Right atrium auricular region (tissue), 2 donors: ENCODE data around the gene LTBP1. TPM values are rescaled to one million over a fixed set of nuclear protein-coding genes. Genes with fewer than 3 reads are reported as not detected.

Experiments used
- DNase-seq: peaks from one replicate; pipeline ENCODE4 v3.0.0-alpha.2; 2019; ENCODE audit warnings: low spot score
- H3K27ac ChIP-seq, 2 donors: fragments of 200-600 bp; sonication (generic); 1 replicate in 1 of 2; 2 replicates in 1 of 2; pipeline ENCODE4 v1.5.1; 2016 to 2019
- H3K27me3 ChIP-seq, 2 donors: fragments of 200-600 bp; sonication (generic); one replicate each; pipeline versions ENCODE4 v1.5.1 to v1.6.0; 2017 to 2019
- H3K36me3 ChIP-seq: fragments of 200-600 bp; sonication (generic); one replicate; pipeline ENCODE4 v1.5.1; 2016
- H3K4me1 ChIP-seq, 2 donors: fragments of 200-600 bp; sonication (generic); one replicate each; pipeline versions ENCODE4 v1.5.1 to v1.6.0; 2017 to 2019
- H3K4me3 ChIP-seq, 2 donors: fragments of 200-600 bp; sonication (generic); 1 replicate in 1 of 2; 2 replicates in 1 of 2; pipeline ENCODE4 v1.5.1; 2017 to 2019; ENCODE audit warnings: mild to moderate bottlenecking in 1 of 2, moderate library complexity in 1 of 2
- H3K9me3 ChIP-seq, 2 donors: fragments of 200-600 bp; sonication (generic); one replicate each; pipeline ENCODE4 v1.5.1; 2019
- total RNA-seq, 2 donors: library from RNA; depleted of rRNA; stranded (reverse); fragments of >200 nt; gene quantifications; one replicate each; pipeline ENCODE4 v1.1.0, GENCODE V29; 2016
- TF ChIP-seq, protein P1 (sequence below), 2 donors: fragments of 200-600 bp; sonication (generic); IDR thresholded peaks; one replicate each; pipeline ENCODE4 v1.5.1; 2019; ENCODE audit warnings: antibody characterized with exemption in 2 of 2

LTBP1 gene
- total RNA-seq, 2 donors from 2014 or later = 168 to 291 TPM

DNA sequence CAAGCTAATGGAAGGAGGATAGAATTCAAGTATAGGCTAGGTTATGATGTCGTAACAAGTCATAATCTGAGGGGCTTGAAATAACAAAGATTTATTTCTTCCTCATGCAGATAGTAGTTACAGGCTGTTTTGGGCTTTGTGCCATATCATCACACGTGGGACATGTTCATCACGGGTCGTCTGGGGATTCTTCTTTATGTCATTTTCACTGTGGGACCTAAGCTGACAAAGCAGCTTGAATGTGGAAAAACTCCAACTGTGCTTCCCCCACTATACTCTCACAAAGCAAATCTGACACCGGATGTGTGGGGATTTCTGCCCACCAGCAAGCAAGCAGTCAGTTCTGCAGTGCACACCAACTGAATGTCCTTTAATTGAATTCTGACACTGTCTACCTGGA is 124.8 kb downstream of the LTBP1 start:
- Histone ChIP-seq H3K4me3 (no peak overlapping the region), H3K4me1 (peaks cover 0 to 23% of the 10 kb centered on the region in 2 donors), H3K27ac (no peak overlapping the region), H3K36me3 (no peaks in the 10 kb centered on the region), H3K27me3 (no peaks in the 10 kb centered on the region), H3K9me3 (no peaks in the 10 kb centered on the region)
- TF ChIP-seq, protein P1, sequence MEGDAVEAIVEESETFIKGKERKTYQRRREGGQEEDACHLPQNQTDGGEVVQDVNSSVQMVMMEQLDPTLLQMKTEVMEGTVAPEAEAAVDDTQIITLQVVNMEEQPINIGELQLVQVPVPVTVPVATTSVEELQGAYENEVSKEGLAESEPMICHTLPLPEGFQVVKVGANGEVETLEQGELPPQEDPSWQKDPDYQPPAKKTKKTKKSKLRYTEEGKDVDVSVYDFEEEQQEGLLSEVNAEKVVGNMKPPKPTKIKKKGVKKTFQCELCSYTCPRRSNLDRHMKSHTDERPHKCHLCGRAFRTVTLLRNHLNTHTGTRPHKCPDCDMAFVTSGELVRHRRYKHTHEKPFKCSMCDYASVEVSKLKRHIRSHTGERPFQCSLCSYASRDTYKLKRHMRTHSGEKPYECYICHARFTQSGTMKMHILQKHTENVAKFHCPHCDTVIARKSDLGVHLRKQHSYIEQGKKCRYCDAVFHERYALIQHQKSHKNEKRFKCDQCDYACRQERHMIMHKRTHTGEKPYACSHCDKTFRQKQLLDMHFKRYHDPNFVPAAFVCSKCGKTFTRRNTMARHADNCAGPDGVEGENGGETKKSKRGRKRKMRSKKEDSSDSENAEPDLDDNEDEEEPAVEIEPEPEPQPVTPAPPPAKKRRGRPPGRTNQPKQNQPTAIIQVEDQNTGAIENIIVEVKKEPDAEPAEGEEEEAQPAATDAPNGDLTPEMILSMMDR (IDR thresholded peaks at IDR 0.05) = no peak
- DNase-seq = no peak

DNA sequence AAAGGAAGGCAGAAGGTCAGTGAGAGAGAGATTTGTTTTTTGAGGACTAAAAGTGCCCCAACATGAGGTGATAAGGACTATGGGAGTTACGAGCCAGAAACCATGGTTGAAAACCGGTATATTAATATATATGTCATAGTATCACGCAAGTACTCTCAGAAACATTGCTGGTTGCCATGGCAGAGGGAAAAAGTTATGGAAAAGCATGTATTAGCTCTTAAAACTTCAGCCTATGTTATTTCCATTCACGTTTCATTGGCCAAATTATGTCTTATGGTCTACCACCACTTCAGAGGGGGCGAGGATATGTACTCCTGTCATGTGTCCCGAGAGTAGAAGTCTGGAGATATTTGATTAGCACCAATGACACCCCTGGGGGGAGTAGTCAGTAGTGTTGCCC is 125.9 kb downstream of the LTBP1 start:
- no peaks in the 10 kb centered on the region for H3K9me3 ChIP-seq
- no peak overlapping the region for H3K27ac ChIP-seq
- no peaks in the 10 kb centered on the region for H3K27me3 ChIP-seq
- no peak for DNase-seq
- TF ChIP-seq, protein P1 (IDR thresholded peaks at IDR 0.05) = no peak
- H3K4me1 ChIP-seq = peaks cover 0 to 23% of the 10 kb centered on the region in 2 donors
- H3K36me3 ChIP-seq = no peaks in the 10 kb centered on the region
- H3K4me3 ChIP-seq = no peak overlapping the region

DNA sequence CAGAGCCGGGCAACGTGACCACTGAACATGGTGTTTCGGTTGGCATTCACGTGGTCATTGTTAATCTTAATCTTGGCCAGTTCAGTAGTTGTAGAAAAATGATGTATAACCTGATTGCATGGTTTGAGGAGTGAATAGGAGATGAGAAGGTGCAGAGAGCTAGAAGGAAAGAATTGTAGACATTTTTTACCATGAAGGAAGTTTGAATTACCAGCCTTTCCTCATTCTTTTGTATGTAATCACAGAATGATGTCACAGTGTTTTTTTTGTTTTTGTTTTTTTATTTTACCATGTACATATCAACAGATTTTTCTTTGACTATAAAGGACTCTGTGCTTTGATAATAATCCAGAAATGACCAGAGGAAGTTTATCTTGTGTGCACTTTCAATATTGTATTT is 126.3 kb downstream of the LTBP1 start:
- H3K4me3 ChIP-seq = no peak overlapping the region
- no peaks in the 10 kb centered on the region for H3K36me3 ChIP-seq
- DNase-seq = no peak
- H3K4me1 ChIP-seq = peaks cover 0 to 23% of the 10 kb centered on the region in 2 donors
- no peak overlapping the region for H3K27ac ChIP-seq
- no peaks in the 10 kb centered on the region for H3K27me3 ChIP-seq
- H3K9me3 ChIP-seq = no peaks in the 10 kb centered on the region
- TF ChIP-seq, protein P1 (IDR thresholded peaks at IDR 0.05) = no peak

DNA sequence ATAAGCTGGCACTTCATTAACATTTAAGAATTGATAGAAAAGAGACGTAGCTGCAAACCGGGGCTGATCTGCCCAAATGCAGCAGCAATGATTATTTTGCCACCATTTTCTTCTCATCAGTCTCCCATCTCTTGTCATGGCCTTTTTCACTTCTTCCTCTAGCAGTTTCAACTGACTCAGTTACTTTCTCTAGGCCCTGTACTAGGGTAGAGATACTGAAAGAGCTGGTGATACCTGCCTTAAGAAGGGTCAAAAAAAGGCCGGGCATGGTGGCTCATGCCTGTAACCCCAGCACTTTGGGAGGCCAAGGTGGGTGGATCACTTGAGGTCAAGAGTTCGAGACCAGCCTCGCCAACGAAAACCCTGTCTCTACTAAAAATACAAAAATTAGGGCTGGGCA is 127.4 kb downstream of the LTBP1 start:
- TF ChIP-seq, protein P1 (IDR thresholded peaks at IDR 0.05) = no peak
- Histone ChIP-seq H3K4me3 (no peak overlapping the region), H3K27me3 (no peaks in the 10 kb centered on the region), H3K27ac (no peak overlapping the region), H3K9me3 (no peaks in the 10 kb centered on the region), H3K36me3 (no peaks in the 10 kb centered on the region), H3K4me1 (peaks cover 0 to 20% of the 10 kb centered on the region in 2 donors)
- no peak for DNase-seq

DNA sequence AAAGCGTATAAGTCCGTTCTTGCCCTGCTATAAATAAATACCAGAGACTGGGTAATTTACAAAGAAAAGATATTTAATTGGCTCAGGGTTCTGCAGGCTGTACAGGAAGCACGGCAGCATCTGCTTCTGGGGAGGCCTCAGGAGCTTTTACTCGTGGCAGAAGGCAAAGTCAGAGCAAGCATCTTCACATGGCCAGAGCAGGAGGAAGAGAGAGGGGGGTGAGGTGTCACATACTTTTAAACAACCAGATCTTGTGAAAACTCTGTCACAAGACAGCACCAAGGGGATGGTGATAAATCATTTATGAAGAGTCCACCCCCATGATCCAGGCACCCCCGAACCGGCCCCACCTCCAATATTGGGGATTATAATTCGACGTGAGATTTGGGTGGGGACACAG is 130.6 kb downstream of the LTBP1 start:
- no peaks in the 10 kb centered on the region for H3K36me3 ChIP-seq
- no peak for DNase-seq
- no peaks in the 10 kb centered on the region for H3K27me3 ChIP-seq
- TF ChIP-seq, protein P1 (IDR thresholded peaks at IDR 0.05) = no peak
- no peak overlapping the region for H3K27ac ChIP-seq
- H3K4me1 ChIP-seq = no peaks in the 10 kb centered on the region
- no peak overlapping the region for H3K4me3 ChIP-seq
- H3K9me3 ChIP-seq = no peaks in the 10 kb centered on the region

DNA sequence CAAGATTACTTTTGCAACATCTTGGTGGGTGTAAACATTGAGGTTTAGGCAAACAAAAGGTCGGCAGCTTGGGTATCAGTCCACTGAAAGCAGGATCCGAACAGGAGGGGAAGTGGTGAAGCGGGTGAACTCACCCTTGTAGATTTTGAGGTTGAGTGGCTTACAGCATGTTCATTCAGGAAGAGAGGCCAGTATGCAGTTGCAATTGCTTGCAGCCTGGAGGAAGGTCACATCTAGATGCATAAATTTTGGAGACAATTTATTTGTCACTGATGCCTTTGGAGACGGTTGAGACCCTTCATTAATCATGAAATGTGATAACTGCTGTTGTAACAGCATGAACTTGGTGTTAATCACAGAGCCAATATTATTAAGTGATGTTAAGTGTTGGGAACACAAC is 131.1 kb downstream of the LTBP1 start:
- no peak for DNase-seq
- no peaks in the 10 kb centered on the region for H3K36me3 ChIP-seq
- no peak overlapping the region for H3K4me3 ChIP-seq
- no peaks in the 10 kb centered on the region for H3K4me1 ChIP-seq
- H3K9me3 ChIP-seq = no peaks in the 10 kb centered on the region
- no peaks in the 10 kb centered on the region for H3K27me3 ChIP-seq
- H3K27ac ChIP-seq = no peak overlapping the region
- TF ChIP-seq, protein P1 (IDR thresholded peaks at IDR 0.05) = no peak
